Upper lobe of right lung (tissue), 1 donor: ENCODE data around the gene HNRNPA2B1. TPM values are rescaled to one million over a fixed set of nuclear protein-coding genes. Genes with fewer than 3 reads are reported as not detected.

Experiments
- ATAC-seq: fragments of 200-7000 bp; cut with Tn5 transposase; one replicate; pipeline ENCODE4 v1.9.1; 2020; ENCODE audit warnings: mild to moderate bottlenecking, moderate library complexity
- DNase-seq: peaks from one replicate; pipeline ENCODE4 v3.0.0-alpha.2; 2020
- H3K27ac ChIP-seq: fragments of 200-600 bp; one replicate; pipeline ENCODE4 v1.8.0; 2022
- H3K27me3 ChIP-seq: fragments of 200-600 bp; one replicate; pipeline ENCODE4 v1.8.0; 2022; ENCODE audit warnings: mild to moderate bottlenecking
- H3K36me3 ChIP-seq: fragments of 200-600 bp; one replicate; pipeline ENCODE4 v1.8.0; 2022
- H3K4me1 ChIP-seq: fragments of 200-600 bp; one replicate; pipeline ENCODE4 v1.8.0; 2022
- H3K4me3 ChIP-seq: fragments of 200-600 bp; one replicate; pipeline ENCODE4 v1.8.0; 2022; ENCODE audit warnings: mild to moderate bottlenecking
- H3K9me3 ChIP-seq: fragments of 200-600 bp; one replicate; pipeline ENCODE4 v1.8.0; 2022
- CTCF ChIP-seq: fragments of 200-600 bp; IDR thresholded peaks from one replicate; pipeline ENCODE4 v1.8.0; 2022; ENCODE audit warnings: antibody characterized with exemption
- intact Hi-C: fragments of 100-400 bp; cut with DNase I; formaldehyde crosslinking; loops from one replicate; pipeline ENCODE4 v1.11.0; 2022
- long read RNA-seq: library from polyadenylated mRNA; unstranded; transcript quantifications from one replicate; pipeline ENCODE4 v2.0.0, GENCODE V29; 2021
- total RNA-seq: library from RNA; stranded (reverse); fragmentation: NEBNext Ultra II Directional; extraction: Animal tissue kit (Norgen Biotek cat#: 25700); gene quantifications from one replicate; pipeline ENCODE4 v1.2.1, GENCODE V29; 2021
- donor health status: DM: no; HTN: yes; CAD: no; lungs with severe emphysema.

Gene HNRNPA2B1
- total RNA-seq, result 343 TPM
- long read RNA-seq, full-length matches to known transcripts, result 217 of 339 reads
- long read RNA-seq, partial matches to known transcripts, result 42 of 339 reads
- long read RNA-seq, other reads (novel, unspliced or antisense), result 80 of 339 reads

GRCh38 chr7:26200444-26201246 lies at the start of gene HNRNPA2B1:
Gene HNRNPA2B1, minus strand, starts transcription at chr7:26200746. Its CDS starts 169 bp downstream, at chr7:26200577.
- DNase-seq (peak; percentile 98), ATAC-seq (peak; percentile 87)
- H3K36me3 ChIP-seq, result peaks cover 35% of the 10 kb centered on the region
- H3K4me1 ChIP-seq, result peaks cover 46% of the 10 kb centered on the region
- peak within 1 kb of the TSS; percentile 89 for H3K4me3 ChIP-seq
- TF ChIP-seq CTCF, result no peak
- H3K9me3 ChIP-seq, result no peaks in the 10 kb centered on the region
- H3K27ac ChIP-seq, result peak within 1 kb of the TSS; percentile 99
- intact Hi-C loops, result no loop called here
- H3K27me3 ChIP-seq, result no peaks in the 10 kb centered on the region

GRCh38 chr7:26250239-26250638 lies 49.7 kb upstream of the HNRNPA2B1 start:
- no peak for TF ChIP-seq CTCF
- intact Hi-C loops, result no loop called here
- H3K27me3 ChIP-seq, result no peaks in the 10 kb centered on the region
- H3K9me3 ChIP-seq, result no peaks in the 10 kb centered on the region
- no peak overlapping the region for H3K4me3 ChIP-seq
- no peak for ATAC-seq
- H3K4me1 ChIP-seq, result no peaks in the 10 kb centered on the region
- no peak for DNase-seq
- H3K27ac ChIP-seq, result no peak overlapping the region
- H3K36me3 ChIP-seq, result no peaks in the 10 kb centered on the region

- no peaks in the 10 kb centered on the region for H3K36me3 ChIP-seq
- H3K4me3 ChIP-seq, result no peak overlapping the region
- DNase-seq (no peak), ATAC-seq (no peak)
- intact Hi-C loops, result no loop called here
- H3K27me3 ChIP-seq, result no peaks in the 10 kb centered on the region
- no peaks in the 10 kb centered on the region for H3K9me3 ChIP-seq
- H3K27ac ChIP-seq, result no peak overlapping the region
- no peak for TF ChIP-seq CTCF
- no peaks in the 10 kb centered on the region for H3K4me1 ChIP-seq
These were observed 44.6 kb upstream of the HNRNPA2B1 start for GRCh38 chr7:26245150-26245549.

GRCh38 chr7:26238032-26238431 lies 37.5 kb upstream of the HNRNPA2B1 start:
- ATAC-seq (no peak), DNase-seq (no peak)
- Histone ChIP-seq H3K4me3 (no peak overlapping the region), H3K36me3 (no peaks in the 10 kb centered on the region), H3K4me1 (no peaks in the 10 kb centered on the region), H3K9me3 (no peaks in the 10 kb centered on the region), H3K27me3 (peaks cover 4% of the 10 kb centered on the region), H3K27ac (no peak overlapping the region)
- intact Hi-C loops, result no loop called here
- no peak for TF ChIP-seq CTCF

- ATAC-seq (no peak), DNase-seq (no peak)
- peaks cover 4% of the 10 kb centered on the region for H3K27me3 ChIP-seq
- no peaks in the 10 kb centered on the region for H3K4me1 ChIP-seq
- H3K27ac ChIP-seq, result no peak overlapping the region
- TF ChIP-seq CTCF, result no peak
- H3K9me3 ChIP-seq, result no peaks in the 10 kb centered on the region
- H3K4me3 ChIP-seq, result no peak overlapping the region
- no peaks in the 10 kb centered on the region for H3K36me3 ChIP-seq
- intact Hi-C loops, result no loop called here
These were observed 36.7 kb upstream of the HNRNPA2B1 start for GRCh38 chr7:26237035-26237807.
